Amniotic stem cell (primary cell): Measurements from ENCODE around the gene ICAM1.

ENCODE experiments used
- DNase-seq: peaks from one replicate; lab custom pipeline; 2025; lab: John Stamatoyannopoulos, UW

The ICAM1 gene

GRCh38 chr19:10243606-10244005, 27.3 kb upstream of the ICAM1 start:
- DNase-seq = no peak

- DNase-seq = no peak
Measured at GRCh38 chr19:10245189-10245939, 25.6 kb upstream of the ICAM1 start.

- no peak for DNase-seq
Measured at GRCh38 chr19:10246511-10246910, 24.4 kb upstream of the ICAM1 start.

- peak; percentile 98 for DNase-seq
Measured at GRCh38 chr19:10251792-10252694, 18.9 kb upstream of the ICAM1 start, which contains the start of gene MRPL4. MRPL4 (plus strand) TSS chr19:10252214; CDS start chr19:10252254, 40 bp downstream.

GRCh38 chr19:10252707-10253106, 18.2 kb upstream of the ICAM1 start:
- no peak for DNase-seq

- no peak for DNase-seq
Measured at GRCh38 chr19:10254244-10254643, 16.7 kb upstream of the ICAM1 start.

GRCh38 chr19:10255358-10255757, 15.6 kb upstream of the ICAM1 start:
- no peak for DNase-seq

GRCh38 chr19:10256551-10256950, 14.4 kb upstream of the ICAM1 start:
- no peak for DNase-seq

GRCh38 chr19:10256970-10257615, 13.8 kb upstream of the ICAM1 start:
- DNase-seq = no peak

- DNase-seq = no peak
Measured at GRCh38 chr19:10258080-10258710, 12.7 kb upstream of the ICAM1 start.

GRCh38 chr19:10259162-10259905, 11.6 kb upstream of the ICAM1 start:
- DNase-seq = peak; percentile 65

GRCh38 chr19:10260141-10260584, 10.8 kb upstream of the ICAM1 start:
- DNase-seq = no peak

- DNase-seq = no peak
Measured at GRCh38 chr19:10262771-10263170, 8.1 kb upstream of the ICAM1 start.

GRCh38 chr19:10266706-10267105, 4.2 kb upstream of the ICAM1 start:
- DNase-seq = no peak

GRCh38 chr19:10268071-10268470, 2.8 kb upstream of the ICAM1 start:
- no peak for DNase-seq

- no peak for DNase-seq
Measured at GRCh38 chr19:10269333-10270179, 1.4 kb upstream of the ICAM1 start.

- no peak for DNase-seq
Measured at GRCh38 chr19:10270180-10270615, 722 bp upstream of the ICAM1 start.

- DNase-seq = no peak
Measured at GRCh38 chr19:10271543-10272086, 695 bp downstream of the ICAM1 start.

GRCh38 chr19:10274589-10274988, 3.7 kb downstream of the ICAM1 start:
- no peak for DNase-seq
